Right atrium auricular region (tissue), 2 donors: ENCODE results near the gene ITGB3. TPM values are rescaled to one million over a fixed set of nuclear protein-coding genes. Genes with fewer than 3 reads are reported as not detected.
"Not testable (repeated sequence)": the region's sequence is repeated elsewhere in the genome, so short reads cannot be mapped to it uniquely, and the experiment has no call there.

Experiments
- DNase-seq: peaks from one replicate; pipeline ENCODE4 v3.0.0-alpha.2; 2019; ENCODE audit warnings: low spot score
- H3K27ac ChIP-seq, 2 donors: fragments of 200-600 bp; sonication (generic); 1 replicate in 1 of 2; 2 replicates in 1 of 2; pipeline ENCODE4 v1.5.1; 2016 to 2019
- H3K27me3 ChIP-seq, 2 donors: fragments of 200-600 bp; sonication (generic); one replicate each; pipeline versions ENCODE4 v1.5.1 to v1.6.0; 2017 to 2019
- H3K36me3 ChIP-seq: fragments of 200-600 bp; sonication (generic); one replicate; pipeline ENCODE4 v1.5.1; 2016
- H3K4me1 ChIP-seq, 2 donors: fragments of 200-600 bp; sonication (generic); one replicate each; pipeline versions ENCODE4 v1.5.1 to v1.6.0; 2017 to 2019
- H3K4me3 ChIP-seq, 2 donors: fragments of 200-600 bp; sonication (generic); 1 replicate in 1 of 2; 2 replicates in 1 of 2; pipeline ENCODE4 v1.5.1; 2017 to 2019; ENCODE audit warnings: mild to moderate bottlenecking in 1 of 2, moderate library complexity in 1 of 2
- H3K9me3 ChIP-seq, 2 donors: fragments of 200-600 bp; sonication (generic); one replicate each; pipeline ENCODE4 v1.5.1; 2019
- total RNA-seq, 2 donors: library from RNA; depleted of rRNA; stranded (reverse); fragments of >200 nt; gene quantifications; one replicate each; pipeline ENCODE4 v1.1.0, GENCODE V29; 2016
- TF ChIP-seq, protein P1 (sequence below), 2 donors: fragments of 200-600 bp; sonication (generic); IDR thresholded peaks; one replicate each; pipeline ENCODE4 v1.5.1; 2019; ENCODE audit warnings: antibody characterized with exemption in 2 of 2

The ITGB3 gene
- total RNA-seq, 2 donors from 2014 or later: 3.0 to 13.6 TPM

DNA sequence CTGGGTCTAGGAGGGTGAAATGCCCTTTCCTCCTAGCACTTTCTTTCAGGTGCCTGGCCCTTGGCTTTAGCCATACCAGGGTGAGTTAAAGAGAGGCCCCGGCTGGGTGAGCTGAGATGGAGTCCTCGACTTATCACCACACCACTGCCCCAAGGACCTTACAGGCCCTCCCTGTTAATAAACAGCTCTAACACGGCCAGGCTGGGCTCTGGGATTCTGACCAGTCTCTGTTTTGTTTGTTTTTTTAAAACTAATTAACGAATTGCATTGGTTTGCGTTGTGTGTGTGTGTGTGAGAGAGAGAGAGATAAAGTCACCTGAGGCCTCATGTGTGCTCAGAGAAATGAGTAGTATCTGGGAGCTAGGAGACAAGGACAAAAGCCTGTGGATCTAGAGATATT lies 30.2 kb upstream of the ITGB3 start:
- Histone ChIP-seq H3K27ac (peak overlapping the region; percentile 85 to 87), H3K27me3 (no peaks in the 10 kb centered on the region), H3K36me3 (peaks cover 44% of the 10 kb centered on the region), H3K4me1 (peaks cover 0 to 42% of the 10 kb centered on the region in 2 donors), H3K4me3 (no peak overlapping the region), H3K9me3 (no peaks in the 10 kb centered on the region)
- DNase-seq: no peak
- TF ChIP-seq, protein P1, sequence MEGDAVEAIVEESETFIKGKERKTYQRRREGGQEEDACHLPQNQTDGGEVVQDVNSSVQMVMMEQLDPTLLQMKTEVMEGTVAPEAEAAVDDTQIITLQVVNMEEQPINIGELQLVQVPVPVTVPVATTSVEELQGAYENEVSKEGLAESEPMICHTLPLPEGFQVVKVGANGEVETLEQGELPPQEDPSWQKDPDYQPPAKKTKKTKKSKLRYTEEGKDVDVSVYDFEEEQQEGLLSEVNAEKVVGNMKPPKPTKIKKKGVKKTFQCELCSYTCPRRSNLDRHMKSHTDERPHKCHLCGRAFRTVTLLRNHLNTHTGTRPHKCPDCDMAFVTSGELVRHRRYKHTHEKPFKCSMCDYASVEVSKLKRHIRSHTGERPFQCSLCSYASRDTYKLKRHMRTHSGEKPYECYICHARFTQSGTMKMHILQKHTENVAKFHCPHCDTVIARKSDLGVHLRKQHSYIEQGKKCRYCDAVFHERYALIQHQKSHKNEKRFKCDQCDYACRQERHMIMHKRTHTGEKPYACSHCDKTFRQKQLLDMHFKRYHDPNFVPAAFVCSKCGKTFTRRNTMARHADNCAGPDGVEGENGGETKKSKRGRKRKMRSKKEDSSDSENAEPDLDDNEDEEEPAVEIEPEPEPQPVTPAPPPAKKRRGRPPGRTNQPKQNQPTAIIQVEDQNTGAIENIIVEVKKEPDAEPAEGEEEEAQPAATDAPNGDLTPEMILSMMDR (IDR thresholded peaks at IDR 0.05): no peak

DNA sequence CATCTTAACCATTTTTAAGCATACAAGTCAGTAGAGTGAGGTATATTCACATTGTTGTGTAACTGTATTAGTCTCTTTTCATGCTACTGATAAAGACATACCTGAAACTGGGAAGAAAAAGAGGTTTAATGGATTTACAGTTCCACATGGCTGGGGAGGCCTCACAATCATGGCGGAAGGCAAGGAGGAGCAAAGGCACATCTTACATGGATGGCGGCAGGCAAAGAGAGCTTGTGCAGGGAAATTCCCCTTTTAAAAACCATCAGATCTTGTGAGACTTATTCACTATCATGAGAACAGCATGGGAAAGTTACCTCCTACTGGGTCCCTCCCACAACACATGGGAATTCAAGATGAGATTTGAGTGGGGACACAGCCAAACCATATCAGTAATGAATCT lies 29.6 kb upstream of the ITGB3 start:
- not testable (repeated sequence) for H3K4me3 ChIP-seq, DNase-seq, H3K27me3 ChIP-seq, H3K9me3 ChIP-seq
- H3K4me1 ChIP-seq: peaks cover 0 to 42% of the 10 kb centered on the region in 2 donors
- H3K36me3 ChIP-seq: peaks cover 44% of the 10 kb centered on the region
- peak overlapping the region; percentile 85 to 87 for H3K27ac ChIP-seq

DNA sequence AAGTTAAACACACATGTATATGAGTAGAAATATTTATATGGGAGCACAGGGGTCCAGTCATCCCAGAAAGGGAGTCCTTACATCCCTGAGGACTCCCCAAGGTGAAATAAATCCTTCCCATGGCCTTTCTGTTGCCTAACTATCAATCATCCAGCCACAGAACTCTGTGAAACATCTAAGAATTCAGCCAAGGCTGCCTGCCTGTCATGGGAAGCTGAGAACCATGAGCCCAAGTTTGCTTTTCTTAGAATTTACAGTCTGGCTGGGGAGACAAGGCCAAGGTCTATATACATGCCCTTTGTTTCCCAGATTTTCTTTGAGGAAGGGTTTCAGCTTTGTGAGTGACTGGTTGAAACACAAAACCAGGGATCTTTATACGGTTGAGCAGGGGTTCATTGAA lies 28.7 kb upstream of the ITGB3 start:
- TF ChIP-seq, protein P1 (IDR thresholded peaks at IDR 0.05): no peak
- Histone ChIP-seq H3K4me3 (no peak overlapping the region), H3K9me3 (no peaks in the 10 kb centered on the region), H3K27me3 (no peaks in the 10 kb centered on the region), H3K36me3 (peaks cover 37% of the 10 kb centered on the region), H3K27ac (peak overlapping the region; percentile 85 to 87), H3K4me1 (peaks cover 0 to 39% of the 10 kb centered on the region in 2 donors)
- DNase-seq: no peak

DNA sequence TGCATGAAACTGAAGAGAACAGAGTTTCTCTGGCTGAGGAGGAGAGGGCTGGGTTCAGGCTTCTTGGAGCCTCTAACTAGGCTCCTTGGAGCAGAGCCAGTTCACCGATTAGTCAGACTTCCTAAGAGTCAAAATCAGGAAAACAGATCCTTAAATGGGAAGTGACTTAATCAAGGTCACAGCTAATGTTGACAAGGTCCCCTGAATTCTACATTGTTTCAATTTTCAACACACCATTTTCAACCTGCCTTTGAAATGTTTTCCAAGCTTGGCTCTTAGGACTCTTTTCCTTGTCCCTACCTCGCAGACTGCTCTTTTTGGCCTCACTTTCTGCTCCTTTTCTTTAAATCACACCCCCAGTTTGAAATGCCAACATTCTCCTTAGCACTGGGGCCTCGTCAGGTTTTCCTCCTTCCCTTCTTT lies 28.2 kb upstream of the ITGB3 start:
- TF ChIP-seq, protein P1 (IDR thresholded peaks at IDR 0.05): no peak
- H3K4me1 ChIP-seq: peaks cover 0 to 39% of the 10 kb centered on the region in 2 donors
- no peak overlapping the region for H3K4me3 ChIP-seq
- H3K9me3 ChIP-seq: no peaks in the 10 kb centered on the region
- H3K36me3 ChIP-seq: peaks cover 33% of the 10 kb centered on the region
- DNase-seq: peak; percentile 92
- peak overlapping the region; percentile 85 to 87 for H3K27ac ChIP-seq
- H3K27me3 ChIP-seq: no peaks in the 10 kb centered on the region

DNA sequence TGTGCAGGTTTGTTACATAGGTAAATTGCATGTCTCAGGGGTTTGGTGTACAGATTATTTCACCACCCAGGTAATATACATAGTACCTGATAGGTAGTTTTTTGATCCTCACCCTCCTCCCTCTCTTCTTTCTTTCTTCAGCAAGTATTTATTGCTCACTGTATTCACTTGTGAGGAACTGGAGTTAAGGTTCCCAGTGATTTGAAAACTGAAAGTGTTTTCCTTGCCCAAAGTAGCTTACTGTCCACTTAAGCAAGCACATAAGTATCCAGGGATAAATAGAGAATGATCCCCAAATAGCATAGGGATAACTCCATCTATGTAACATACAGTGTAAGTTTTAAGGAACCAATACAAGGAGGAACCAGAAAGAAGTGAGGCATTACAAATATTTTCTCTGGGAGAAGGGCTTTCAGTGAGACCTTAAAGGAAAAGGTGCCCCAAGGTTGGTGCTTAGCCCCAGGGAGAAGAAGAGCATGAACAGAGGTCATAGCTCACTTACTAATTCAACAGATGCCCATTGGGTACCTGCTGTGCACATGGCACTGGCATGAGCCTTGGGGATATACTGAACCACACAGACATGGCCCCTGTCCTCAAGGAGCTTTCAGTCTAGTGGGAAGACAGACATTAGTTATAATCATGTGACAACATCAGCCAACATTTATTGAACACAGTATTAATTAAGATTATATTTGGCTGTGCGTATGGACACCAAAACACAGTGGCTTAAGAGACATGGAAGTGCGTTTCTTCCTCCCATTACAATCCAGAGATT lies 27.5 kb upstream of the ITGB3 start:
- DNase-seq: no peak
- Histone ChIP-seq H3K4me1 (peaks cover 0 to 39% of the 10 kb centered on the region in 2 donors), H3K9me3 (no peaks in the 10 kb centered on the region), H3K27me3 (no peaks in the 10 kb centered on the region), H3K36me3 (peaks cover 26% of the 10 kb centered on the region), H3K4me3 (no peak overlapping the region), H3K27ac (peak overlapping the region; percentile 85 to 87)
- TF ChIP-seq, protein P1 (IDR thresholded peaks at IDR 0.05): no peak

DNA sequence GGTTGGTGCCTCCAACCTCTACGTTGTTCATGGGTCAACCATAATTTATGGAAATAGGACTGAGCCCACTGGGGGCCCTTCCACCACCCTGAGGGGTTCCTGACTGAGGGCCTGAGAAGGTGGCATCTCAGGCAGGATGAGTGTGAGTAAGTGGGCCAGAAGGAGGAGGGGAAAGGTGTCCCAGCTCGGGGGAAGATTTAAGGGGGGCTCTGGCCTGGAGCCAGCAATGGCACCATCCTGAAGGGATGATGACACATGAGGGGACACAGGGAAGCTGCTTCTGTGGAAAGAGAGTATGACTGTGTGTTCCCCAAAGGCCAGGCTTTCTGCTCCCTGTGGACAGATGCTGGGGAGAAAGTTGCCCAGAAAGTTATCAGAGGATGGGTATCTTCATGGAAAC lies 25.8 kb upstream of the ITGB3 start:
- Histone ChIP-seq H3K36me3 (peaks cover 8% of the 10 kb centered on the region), H3K9me3 (no peaks in the 10 kb centered on the region), H3K4me1 (peaks cover 0 to 39% of the 10 kb centered on the region in 2 donors), H3K4me3 (no peak overlapping the region), H3K27ac (no peak overlapping the region), H3K27me3 (no peaks in the 10 kb centered on the region)
- TF ChIP-seq, protein P1 (IDR thresholded peaks at IDR 0.05): no peak
- no peak for DNase-seq
